Adrenal gland (tissue), 5 donors: ENCODE data around the gene C1QTNF9.

ENCODE experiments used
- POLR2A ChIP-seq, 2 donors: fragments of 450-650 bp; IDR thresholded peaks; one replicate each; pipeline ENCODE4 v1.6.1; 2017; ENCODE audit warnings: antibody characterized with exemption in 2 of 2, mild to moderate bottlenecking in 2 of 2, moderate library complexity in 1 of 2
- TF ChIP-seq, protein P1 (sequence below), 6 experiments: fragments of 450-650 bp in 4 of 6; fragments of 200-600 bp in 2 of 6; sonication (generic) in 1 of 6; IDR thresholded peaks; 1 replicate in 5 of 6; 2 replicates in 1 of 6; pipeline versions ENCODE4 v1.5.1 to v1.8.0; 2016 to 2021; ENCODE audit warnings: antibody characterized with exemption in 6 of 6, mild to moderate bottlenecking in 2 of 6, moderate library complexity in 1 of 6
- donor health status: DM: no; HTN: no; CAD: no.

DNA sequence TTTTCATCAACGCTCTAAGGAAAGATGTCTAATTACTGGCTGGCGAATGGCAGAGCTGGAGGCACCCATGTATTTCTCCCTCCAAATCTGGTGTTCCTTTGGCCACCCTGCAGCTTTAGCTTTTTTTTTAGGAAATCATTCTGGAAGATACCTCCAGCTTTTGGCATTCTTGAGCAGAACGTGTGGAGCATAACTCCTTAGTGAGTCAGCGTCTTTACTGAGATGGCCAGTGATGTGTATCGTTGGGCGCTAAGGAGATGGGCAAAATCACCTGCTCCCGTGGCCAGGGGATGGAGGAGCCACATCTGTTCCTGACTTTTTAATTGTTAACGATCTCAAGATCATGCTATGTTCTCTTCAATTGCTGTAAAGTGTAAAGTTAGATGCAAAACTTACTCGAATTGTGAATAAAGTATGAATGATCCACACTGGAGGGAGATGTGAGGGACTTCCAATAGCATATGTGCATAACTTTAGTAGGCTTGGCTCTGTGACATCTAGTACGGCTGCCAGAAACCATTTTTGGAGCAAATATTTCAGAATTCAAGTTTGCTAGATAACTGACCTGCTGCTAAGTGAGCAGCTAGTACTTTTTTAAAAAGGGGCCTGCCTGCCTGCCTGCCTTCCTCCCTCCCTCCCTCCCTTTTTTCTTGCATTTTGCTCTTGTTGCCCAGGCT, 24.4 kb upstream of the C1QTNF9 start:
- TF ChIP-seq, protein P1, sequence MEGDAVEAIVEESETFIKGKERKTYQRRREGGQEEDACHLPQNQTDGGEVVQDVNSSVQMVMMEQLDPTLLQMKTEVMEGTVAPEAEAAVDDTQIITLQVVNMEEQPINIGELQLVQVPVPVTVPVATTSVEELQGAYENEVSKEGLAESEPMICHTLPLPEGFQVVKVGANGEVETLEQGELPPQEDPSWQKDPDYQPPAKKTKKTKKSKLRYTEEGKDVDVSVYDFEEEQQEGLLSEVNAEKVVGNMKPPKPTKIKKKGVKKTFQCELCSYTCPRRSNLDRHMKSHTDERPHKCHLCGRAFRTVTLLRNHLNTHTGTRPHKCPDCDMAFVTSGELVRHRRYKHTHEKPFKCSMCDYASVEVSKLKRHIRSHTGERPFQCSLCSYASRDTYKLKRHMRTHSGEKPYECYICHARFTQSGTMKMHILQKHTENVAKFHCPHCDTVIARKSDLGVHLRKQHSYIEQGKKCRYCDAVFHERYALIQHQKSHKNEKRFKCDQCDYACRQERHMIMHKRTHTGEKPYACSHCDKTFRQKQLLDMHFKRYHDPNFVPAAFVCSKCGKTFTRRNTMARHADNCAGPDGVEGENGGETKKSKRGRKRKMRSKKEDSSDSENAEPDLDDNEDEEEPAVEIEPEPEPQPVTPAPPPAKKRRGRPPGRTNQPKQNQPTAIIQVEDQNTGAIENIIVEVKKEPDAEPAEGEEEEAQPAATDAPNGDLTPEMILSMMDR (IDR thresholded peaks at IDR 0.05) = no peak
- TF ChIP-seq POLR2A (IDR thresholded peaks at IDR 0.05) = no peak
